ENCODE results near the gene ADAMTS2.
A peak's percentile ranks its signal among the peaks of the same experiment; 100 is the strongest.
"Not testable (repeated sequence)": the region's sequence is repeated elsewhere in the genome, so short reads cannot be mapped to it uniquely, and the experiment has no call there.

Gene ADAMTS2

GRCh38 chr5:179217356-179217755, 127.9 kb downstream of the ADAMTS2 start:
- H3K27me3 ChIP-seq (ENCODE audit: control insufficient read depth, insufficient read depth, low read length): no peaks in the 10 kb centered on the region
- no peaks in the 10 kb centered on the region for H3K36me3 ChIP-seq (ENCODE audit: control insufficient read depth, insufficient read depth, low read length)
- H3K27ac ChIP-seq (ENCODE audit: low read length): no peak overlapping the region
- no peak overlapping the region for H3K4me3 ChIP-seq (ENCODE audit: low read length)
- no peaks in the 10 kb centered on the region for H3K9me3 ChIP-seq (ENCODE audit: control insufficient read depth, insufficient read depth, low read length)
- DNase-seq (ENCODE audit: low read depth, low spot score): no peak
- WGBS (ENCODE audit: insufficient coverage, insufficient read length): no CpG with 5 or more reads among the region's 3 CpGs
- H3K4me1 ChIP-seq (ENCODE audit: control insufficient read depth, insufficient read depth, low read length): no peaks in the 10 kb centered on the region

DNA sequence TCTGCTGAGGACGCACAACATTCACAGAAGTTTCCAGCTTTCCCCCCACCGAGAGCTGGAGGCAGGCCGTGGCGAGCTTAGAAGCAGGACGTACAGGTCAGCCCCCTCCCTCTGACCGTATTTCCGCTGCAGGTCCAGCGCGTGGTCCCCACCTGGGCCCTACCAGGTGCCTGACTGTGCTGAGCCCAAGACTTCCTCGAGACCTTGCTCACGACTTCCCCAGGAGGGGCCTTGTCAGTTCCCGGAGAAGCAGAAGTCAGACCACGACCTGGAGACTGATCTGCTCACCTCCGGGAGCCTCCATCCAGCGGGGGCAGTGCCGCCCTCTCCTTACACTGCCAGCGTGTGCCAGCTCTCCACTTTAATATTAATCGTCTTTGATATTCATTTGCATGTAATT, 128.9 kb downstream of the ADAMTS2 start:
- not testable (repeated sequence) for H3K27me3 ChIP-seq (ENCODE audit: control insufficient read depth, insufficient read depth, low read length); H3K27ac ChIP-seq (ENCODE audit: low read length); DNase-seq (ENCODE audit: low read depth, low spot score); H3K4me1 ChIP-seq (ENCODE audit: control insufficient read depth, insufficient read depth, low read length); H3K9me3 ChIP-seq (ENCODE audit: control insufficient read depth, insufficient read depth, low read length); H3K4me3 ChIP-seq (ENCODE audit: low read length); H3K36me3 ChIP-seq (ENCODE audit: control insufficient read depth, insufficient read depth, low read length)
- WGBS (ENCODE audit: insufficient coverage, insufficient read length): no CpG with 5 or more reads among the region's 18 CpGs

DNA sequence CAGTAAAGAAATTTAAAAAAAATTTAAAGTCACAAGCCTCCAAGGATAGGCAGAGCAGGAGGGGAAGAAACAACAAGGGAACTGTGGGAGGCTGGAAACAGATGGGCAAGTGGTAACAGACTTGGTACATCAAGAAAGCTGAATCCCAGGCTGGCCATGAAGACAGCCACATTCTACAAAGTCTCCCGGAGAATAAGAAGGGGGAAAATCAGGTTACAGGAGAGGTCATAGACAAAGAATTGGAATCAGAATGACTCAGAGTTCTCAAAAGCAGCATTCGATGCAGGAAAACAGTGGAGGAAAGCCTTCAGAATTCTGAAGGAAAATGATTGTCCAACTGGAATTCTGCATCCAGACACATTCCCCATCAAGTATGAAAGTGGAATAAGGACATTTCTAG, 129.7 kb downstream of the ADAMTS2 start:
- no peaks in the 10 kb centered on the region for H3K9me3 ChIP-seq (ENCODE audit: control insufficient read depth, insufficient read depth, low read length)
- no peak overlapping the region for H3K27ac ChIP-seq (ENCODE audit: low read length)
- no peak overlapping the region for H3K4me3 ChIP-seq (ENCODE audit: low read length)
- no peaks in the 10 kb centered on the region for H3K4me1 ChIP-seq (ENCODE audit: control insufficient read depth, insufficient read depth, low read length)
- H3K27me3 ChIP-seq (ENCODE audit: control insufficient read depth, insufficient read depth, low read length): no peaks in the 10 kb centered on the region
- H3K36me3 ChIP-seq (ENCODE audit: control insufficient read depth, insufficient read depth, low read length): no peaks in the 10 kb centered on the region
- DNase-seq (ENCODE audit: low read depth, low spot score): no peak
- no CpG with 5 or more reads among the region's 2 CpGs for WGBS (ENCODE audit: insufficient coverage, insufficient read length)

- Histone ChIP-seq H3K27ac (ENCODE audit: low read length) (no peak overlapping the region), H3K36me3 (ENCODE audit: control insufficient read depth, insufficient read depth, low read length) (no peaks in the 10 kb centered on the region), H3K9me3 (ENCODE audit: control insufficient read depth, insufficient read depth, low read length) (no peaks in the 10 kb centered on the region), H3K4me1 (ENCODE audit: control insufficient read depth, insufficient read depth, low read length) (no peaks in the 10 kb centered on the region), H3K4me3 (ENCODE audit: low read length) (no peak overlapping the region), H3K27me3 (ENCODE audit: control insufficient read depth, insufficient read depth, low read length) (no peaks in the 10 kb centered on the region)
- no peak for DNase-seq (ENCODE audit: low read depth, low spot score)
- WGBS (ENCODE audit: insufficient coverage, insufficient read length): 100% methylated on average over 6 of the region's 7 CpGs
Measured at GRCh38 chr5:179214678-179215077, 130.6 kb downstream of the ADAMTS2 start.

GRCh38 chr5:179212870-179213269, 132.4 kb downstream of the ADAMTS2 start:
- no peaks in the 10 kb centered on the region for H3K4me1 ChIP-seq (ENCODE audit: control insufficient read depth, insufficient read depth, low read length)
- no peak overlapping the region for H3K4me3 ChIP-seq (ENCODE audit: low read length)
- no peaks in the 10 kb centered on the region for H3K36me3 ChIP-seq (ENCODE audit: control insufficient read depth, insufficient read depth, low read length)
- WGBS (ENCODE audit: insufficient coverage, insufficient read length): no CpG with 5 or more reads among the region's 10 CpGs
- peak; percentile 18 for DNase-seq (ENCODE audit: low read depth, low spot score)
- no peak overlapping the region for H3K27ac ChIP-seq (ENCODE audit: low read length)
- H3K9me3 ChIP-seq (ENCODE audit: control insufficient read depth, insufficient read depth, low read length): no peaks in the 10 kb centered on the region
- H3K27me3 ChIP-seq (ENCODE audit: control insufficient read depth, insufficient read depth, low read length): no peaks in the 10 kb centered on the region

DNA sequence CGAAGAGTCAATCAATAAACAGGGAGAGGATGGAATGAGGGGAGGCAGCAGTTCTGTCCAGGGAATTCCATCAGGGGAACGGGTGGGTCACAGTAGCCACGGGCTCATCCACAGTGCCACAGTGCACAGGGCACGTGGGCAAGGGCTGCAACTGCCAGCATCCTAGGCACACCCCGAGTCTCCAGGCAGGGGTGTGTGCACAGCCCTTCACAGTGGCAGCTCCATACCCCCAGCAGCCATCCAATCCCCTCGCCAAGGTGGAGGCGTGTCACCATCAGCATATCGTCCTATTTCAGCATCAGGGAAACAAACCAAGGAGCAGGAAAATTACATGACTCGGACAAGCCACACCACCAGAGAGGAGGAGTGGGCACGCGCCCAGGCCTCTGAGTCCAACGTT, 133.6 kb downstream of the ADAMTS2 start:
- no peak overlapping the region for H3K27ac ChIP-seq (ENCODE audit: low read length)
- H3K4me1 ChIP-seq (ENCODE audit: control insufficient read depth, insufficient read depth, low read length): no peaks in the 10 kb centered on the region
- H3K4me3 ChIP-seq (ENCODE audit: low read length): no peak overlapping the region
- no peaks in the 10 kb centered on the region for H3K27me3 ChIP-seq (ENCODE audit: control insufficient read depth, insufficient read depth, low read length)
- no peaks in the 10 kb centered on the region for H3K9me3 ChIP-seq (ENCODE audit: control insufficient read depth, insufficient read depth, low read length)
- no peaks in the 10 kb centered on the region for H3K36me3 ChIP-seq (ENCODE audit: control insufficient read depth, insufficient read depth, low read length)
- no peak for DNase-seq (ENCODE audit: low read depth, low spot score)
- WGBS (ENCODE audit: insufficient coverage, insufficient read length): no CpG with 5 or more reads among the region's 12 CpGs

DNA sequence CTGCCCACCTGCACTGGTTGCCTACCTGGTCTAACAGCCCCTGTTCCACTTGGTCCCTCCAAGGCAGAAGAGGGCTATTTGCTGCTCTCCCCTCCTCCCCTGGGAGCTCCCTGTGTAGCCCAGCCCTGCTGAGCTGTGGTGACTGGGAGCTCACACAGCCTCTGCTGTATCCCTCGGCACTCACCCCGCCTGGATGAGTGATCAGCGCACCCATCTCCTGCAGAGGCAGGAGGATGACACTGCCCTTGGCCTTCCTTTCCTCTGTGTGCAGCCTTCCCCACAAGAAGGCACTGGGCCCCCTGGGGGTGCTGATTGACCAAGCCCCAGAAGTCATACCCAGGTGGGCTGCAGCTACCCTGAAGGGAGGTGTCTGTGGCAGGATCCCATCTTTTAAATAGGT, 134.2 kb downstream of the ADAMTS2 start:
- no peak for DNase-seq (ENCODE audit: low read depth, low spot score)
- Histone ChIP-seq H3K9me3 (ENCODE audit: control insufficient read depth, insufficient read depth, low read length) (no peaks in the 10 kb centered on the region), H3K4me1 (ENCODE audit: control insufficient read depth, insufficient read depth, low read length) (no peaks in the 10 kb centered on the region), H3K27me3 (ENCODE audit: control insufficient read depth, insufficient read depth, low read length) (no peaks in the 10 kb centered on the region), H3K4me3 (ENCODE audit: low read length) (no peak overlapping the region), H3K36me3 (ENCODE audit: control insufficient read depth, insufficient read depth, low read length) (no peaks in the 10 kb centered on the region), H3K27ac (ENCODE audit: low read length) (no peak overlapping the region)
- no CpG with 5 or more reads among the region's 3 CpGs for WGBS (ENCODE audit: insufficient coverage, insufficient read length)

DNA sequence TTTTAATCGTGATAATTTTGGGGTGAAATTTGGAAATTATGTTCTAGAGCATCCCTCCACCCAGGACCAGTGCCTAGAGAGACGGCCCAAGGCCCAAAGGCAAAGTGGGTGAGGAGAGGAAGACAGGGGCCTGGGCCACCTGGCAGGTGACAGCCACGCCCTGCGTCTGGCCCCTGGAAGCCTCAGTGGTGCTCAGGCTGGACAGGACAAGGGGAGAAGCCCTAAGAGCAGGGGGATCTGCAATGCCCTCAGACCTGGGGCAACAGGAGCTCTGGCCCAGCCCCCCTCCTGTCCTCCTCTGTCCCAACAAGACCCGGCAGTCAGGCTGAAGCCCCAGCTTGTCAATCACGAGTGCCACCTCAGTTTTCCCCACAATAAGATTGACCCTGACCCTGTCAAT, 134.8 kb downstream of the ADAMTS2 start:
- no peak overlapping the region for H3K4me3 ChIP-seq (ENCODE audit: low read length)
- no peaks in the 10 kb centered on the region for H3K4me1 ChIP-seq (ENCODE audit: control insufficient read depth, insufficient read depth, low read length)
- H3K9me3 ChIP-seq (ENCODE audit: control insufficient read depth, insufficient read depth, low read length): no peaks in the 10 kb centered on the region
- WGBS (ENCODE audit: insufficient coverage, insufficient read length): no CpG with 5 or more reads among the region's 6 CpGs
- no peak for DNase-seq (ENCODE audit: low read depth, low spot score)
- H3K36me3 ChIP-seq (ENCODE audit: control insufficient read depth, insufficient read depth, low read length): no peaks in the 10 kb centered on the region
- H3K27me3 ChIP-seq (ENCODE audit: control insufficient read depth, insufficient read depth, low read length): no peaks in the 10 kb centered on the region
- no peak overlapping the region for H3K27ac ChIP-seq (ENCODE audit: low read length)

- no peak for DNase-seq (ENCODE audit: low read depth, low spot score)
- Histone ChIP-seq H3K9me3 (ENCODE audit: control insufficient read depth, insufficient read depth, low read length) (no peaks in the 10 kb centered on the region), H3K4me3 (ENCODE audit: low read length) (no peak overlapping the region), H3K27me3 (ENCODE audit: control insufficient read depth, insufficient read depth, low read length) (no peaks in the 10 kb centered on the region), H3K27ac (ENCODE audit: low read length) (no peak overlapping the region), H3K4me1 (ENCODE audit: control insufficient read depth, insufficient read depth, low read length) (no peaks in the 10 kb centered on the region), H3K36me3 (ENCODE audit: control insufficient read depth, insufficient read depth, low read length) (no peaks in the 10 kb centered on the region)
- no CpG with 5 or more reads among the region's 20 CpGs for WGBS (ENCODE audit: insufficient coverage, insufficient read length)
Measured at GRCh38 chr5:179209359-179210150, 135.7 kb downstream of the ADAMTS2 start.

DNA sequence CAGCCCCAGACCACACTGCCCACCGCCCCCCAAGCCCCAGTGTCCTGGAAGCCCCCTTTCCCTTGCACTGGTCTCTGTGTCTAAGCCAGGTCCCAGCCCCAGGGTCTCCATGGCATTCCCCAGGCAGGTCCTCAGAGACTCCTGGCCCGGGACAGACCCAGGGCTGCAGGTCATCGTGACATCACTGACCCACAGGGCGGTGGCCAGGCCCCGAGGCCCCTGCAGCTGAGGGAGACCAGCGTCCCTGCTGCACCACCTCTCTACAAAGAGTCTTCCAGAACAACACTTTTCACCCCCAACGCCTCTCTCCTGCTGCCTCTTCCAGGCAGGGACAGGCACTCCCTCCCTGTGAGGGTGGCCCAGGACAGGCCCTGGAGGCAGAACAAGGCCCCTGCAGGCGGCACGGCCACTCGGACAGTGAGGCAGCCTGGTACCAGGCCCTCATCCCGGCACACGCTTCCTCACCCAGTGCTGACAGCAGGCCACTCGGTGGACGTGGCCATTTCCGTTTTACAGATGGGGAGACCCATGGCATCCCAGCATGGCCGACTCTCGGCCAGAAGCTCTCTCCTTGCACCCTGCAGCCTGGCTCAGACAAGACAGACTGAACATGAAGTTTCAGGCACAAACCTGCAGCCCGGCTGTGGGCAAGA, 136.4 kb downstream of the ADAMTS2 start:
- Histone ChIP-seq H3K4me1 (ENCODE audit: control insufficient read depth, insufficient read depth, low read length) (no peaks in the 10 kb centered on the region), H3K27ac (ENCODE audit: low read length) (no peak overlapping the region), H3K36me3 (ENCODE audit: control insufficient read depth, insufficient read depth, low read length) (no peaks in the 10 kb centered on the region), H3K9me3 (ENCODE audit: control insufficient read depth, insufficient read depth, low read length) (no peaks in the 10 kb centered on the region), H3K4me3 (ENCODE audit: low read length) (no peak overlapping the region), H3K27me3 (ENCODE audit: control insufficient read depth, insufficient read depth, low read length) (no peaks in the 10 kb centered on the region)
- no peak for DNase-seq (ENCODE audit: low read depth, low spot score)
- WGBS (ENCODE audit: insufficient coverage, insufficient read length): no CpG with 5 or more reads among the region's 18 CpGs

All from iPS DF 6.9 (cell line).